ENCODE measurements around the gene SLC28A2. TPM values are rescaled to one million over a fixed set of nuclear protein-coding genes. Genes with fewer than 3 reads are reported as not detected.
"Not testable (repeated sequence)": the region's sequence is repeated elsewhere in the genome, so short reads cannot be mapped to it uniquely, and the experiment has no call there.

The SLC28A2 gene, protein sequence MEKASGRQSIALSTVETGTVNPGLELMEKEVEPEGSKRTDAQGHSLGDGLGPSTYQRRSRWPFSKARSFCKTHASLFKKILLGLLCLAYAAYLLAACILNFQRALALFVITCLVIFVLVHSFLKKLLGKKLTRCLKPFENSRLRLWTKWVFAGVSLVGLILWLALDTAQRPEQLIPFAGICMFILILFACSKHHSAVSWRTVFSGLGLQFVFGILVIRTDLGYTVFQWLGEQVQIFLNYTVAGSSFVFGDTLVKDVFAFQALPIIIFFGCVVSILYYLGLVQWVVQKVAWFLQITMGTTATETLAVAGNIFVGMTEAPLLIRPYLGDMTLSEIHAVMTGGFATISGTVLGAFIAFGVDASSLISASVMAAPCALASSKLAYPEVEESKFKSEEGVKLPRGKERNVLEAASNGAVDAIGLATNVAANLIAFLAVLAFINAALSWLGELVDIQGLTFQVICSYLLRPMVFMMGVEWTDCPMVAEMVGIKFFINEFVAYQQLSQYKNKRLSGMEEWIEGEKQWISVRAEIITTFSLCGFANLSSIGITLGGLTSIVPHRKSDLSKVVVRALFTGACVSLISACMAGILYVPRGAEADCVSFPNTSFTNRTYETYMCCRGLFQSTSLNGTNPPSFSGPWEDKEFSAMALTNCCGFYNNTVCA
- not detected in 2 replicates for total RNA-seq

- intact Hi-C loops (cut with micrococcal nuclease): no loop called here
These were observed at the start of gene SLC28A2 for GRCh38 chr15:45251888-45252287. TSS of gene SLC28A2 (plus strand) at chr15:45252234. CDS start at chr15:45253216, 982 bp downstream.

DNA sequence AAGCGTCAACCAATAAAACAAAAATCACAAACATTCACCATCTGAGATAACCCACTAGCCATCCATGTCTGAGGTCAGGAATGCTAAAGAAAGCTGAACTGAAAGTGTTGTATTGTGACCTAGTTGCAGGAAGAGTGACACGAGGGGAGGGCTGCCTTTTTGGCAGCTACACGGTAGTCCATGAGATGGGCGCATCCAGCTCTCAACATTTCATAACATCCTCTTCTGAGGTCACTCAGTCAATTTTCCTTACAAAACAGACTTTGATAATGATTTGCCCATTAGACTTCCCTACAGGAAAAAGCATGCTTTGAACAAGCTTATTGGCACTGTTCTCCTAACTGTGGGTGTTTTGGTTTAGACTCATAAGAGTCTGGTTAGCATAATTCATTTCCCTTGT, 48.9 kb upstream of the SLC28A2 start:
- intact Hi-C loops (cut with micrococcal nuclease): loop anchor here (10.0 kb wide), 1 partner anchor 432 kb away; the partner anchor contains the start of gene SQOR

GRCh38 chr15:45205192-45205591, 46.8 kb upstream of the SLC28A2 start:
- intact Hi-C loops (cut with micrococcal nuclease): loop anchor here (1.0 to 10.0 kb wide), 3 partner anchors 74 to 430 kb away; partner anchors contain the start of gene SQOR

DNA sequence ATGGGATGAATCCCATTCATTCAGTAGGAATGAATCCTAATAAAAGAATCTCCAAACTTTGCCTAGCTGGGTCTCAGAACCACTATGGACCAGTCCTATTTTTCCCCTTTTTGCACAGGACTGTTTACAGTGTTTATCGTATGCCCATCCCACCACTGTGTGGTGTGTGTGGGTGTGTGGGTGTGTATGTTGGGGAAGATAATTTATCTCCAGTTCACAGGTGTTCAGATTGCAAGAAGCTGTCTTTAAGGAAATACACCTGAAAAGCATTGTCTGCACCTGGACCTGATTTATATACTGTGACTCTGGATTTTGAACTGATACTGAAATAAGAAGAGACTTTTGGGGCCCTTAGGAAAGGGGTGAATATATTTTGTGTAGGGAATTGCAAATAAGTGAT, 39.5 kb upstream of the SLC28A2 start:
- intact Hi-C loops (cut with micrococcal nuclease): no loop called here

DNA sequence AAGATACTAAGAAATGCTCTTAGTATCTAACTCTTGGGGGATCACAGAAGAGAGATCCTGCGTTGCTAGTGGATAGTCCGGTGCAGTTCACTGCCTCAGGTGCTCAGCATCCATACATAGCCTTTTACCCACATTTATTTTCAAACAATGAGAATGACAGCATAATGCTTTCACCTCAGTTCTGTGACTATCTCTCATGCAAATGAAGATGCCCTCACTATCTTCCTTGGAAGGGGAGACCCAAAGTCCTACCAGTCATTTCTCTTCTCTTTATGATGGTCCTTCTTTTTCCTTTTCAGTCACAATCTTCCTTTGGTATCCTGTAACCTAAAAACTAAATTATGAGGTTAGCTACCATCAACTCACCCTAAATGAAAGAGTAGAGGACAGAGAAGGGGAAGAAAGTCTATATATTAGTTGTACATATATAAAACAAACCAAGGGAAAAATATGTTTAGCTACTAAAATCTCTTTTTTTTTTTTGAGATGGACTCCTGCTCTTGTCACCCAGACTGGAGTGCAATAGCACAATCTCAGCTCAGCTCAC, 30.9 kb upstream of the SLC28A2 start:
- intact Hi-C loops (cut with micrococcal nuclease): no loop called here

DNA sequence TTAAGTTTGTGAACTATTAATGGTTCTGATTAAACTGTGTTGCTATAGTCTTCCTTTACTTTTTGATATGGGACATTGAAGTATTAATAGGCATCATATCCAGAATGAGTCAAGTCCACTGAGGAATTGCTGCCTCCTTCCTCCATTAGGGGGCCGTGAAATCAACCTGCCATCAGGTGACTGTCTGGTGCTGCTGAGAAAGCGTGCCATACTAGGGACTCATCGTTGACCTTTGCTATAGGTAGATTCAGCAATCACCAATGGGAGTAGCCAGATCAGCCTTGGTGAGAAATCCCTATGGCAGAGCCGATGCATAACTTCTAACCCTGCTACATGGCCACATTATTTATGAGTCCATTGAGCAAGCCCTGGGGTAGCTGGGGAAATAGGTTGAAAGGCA, 30.1 kb upstream of the SLC28A2 start:
- intact Hi-C loops (cut with micrococcal nuclease): no loop called here

- intact Hi-C loops (cut with micrococcal nuclease): no loop called here
These were observed 27.3 kb upstream of the SLC28A2 start for GRCh38 chr15:45224621-45225217.

DNA sequence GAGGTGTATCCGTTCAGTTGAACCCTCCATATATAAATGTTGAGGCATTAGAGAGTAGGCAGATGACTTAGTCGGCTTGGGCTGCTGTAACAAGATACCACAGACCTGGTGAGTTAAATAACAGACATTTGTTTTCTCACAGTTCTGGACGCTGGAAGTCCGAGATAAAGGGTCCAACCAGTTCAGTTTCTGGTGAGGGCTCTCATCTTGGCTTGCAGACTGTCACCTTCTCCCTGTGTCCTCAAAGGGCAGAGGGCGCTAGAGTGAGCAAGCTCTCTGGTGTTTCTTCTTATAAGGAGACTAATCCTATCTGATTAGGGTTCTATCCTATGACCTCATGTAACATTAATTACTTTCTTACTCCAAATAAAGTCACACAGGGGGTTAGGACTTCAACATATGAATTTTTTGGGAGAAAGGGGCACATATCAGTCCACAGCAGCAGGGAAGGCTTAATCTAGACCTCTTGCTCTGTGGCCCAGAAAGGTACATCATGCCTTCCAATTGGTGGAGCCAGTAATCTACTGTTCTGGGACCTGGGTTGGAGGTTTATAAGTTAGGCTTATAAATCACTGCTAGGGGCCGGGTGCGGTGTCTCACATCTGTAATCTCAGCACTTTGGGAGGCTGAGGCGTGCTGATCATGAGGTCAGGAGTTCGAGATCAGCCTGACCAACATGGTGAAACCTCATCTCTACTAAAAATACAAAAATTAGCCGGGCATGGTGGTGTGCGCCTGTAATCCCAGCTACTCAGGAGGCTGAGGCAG, 26.3 kb upstream of the SLC28A2 start:
- intact Hi-C loops (cut with micrococcal nuclease): no loop called here

GRCh38 chr15:45228931-45229330, 23.1 kb upstream of the SLC28A2 start:
- intact Hi-C loops (cut with micrococcal nuclease): no loop called here

DNA sequence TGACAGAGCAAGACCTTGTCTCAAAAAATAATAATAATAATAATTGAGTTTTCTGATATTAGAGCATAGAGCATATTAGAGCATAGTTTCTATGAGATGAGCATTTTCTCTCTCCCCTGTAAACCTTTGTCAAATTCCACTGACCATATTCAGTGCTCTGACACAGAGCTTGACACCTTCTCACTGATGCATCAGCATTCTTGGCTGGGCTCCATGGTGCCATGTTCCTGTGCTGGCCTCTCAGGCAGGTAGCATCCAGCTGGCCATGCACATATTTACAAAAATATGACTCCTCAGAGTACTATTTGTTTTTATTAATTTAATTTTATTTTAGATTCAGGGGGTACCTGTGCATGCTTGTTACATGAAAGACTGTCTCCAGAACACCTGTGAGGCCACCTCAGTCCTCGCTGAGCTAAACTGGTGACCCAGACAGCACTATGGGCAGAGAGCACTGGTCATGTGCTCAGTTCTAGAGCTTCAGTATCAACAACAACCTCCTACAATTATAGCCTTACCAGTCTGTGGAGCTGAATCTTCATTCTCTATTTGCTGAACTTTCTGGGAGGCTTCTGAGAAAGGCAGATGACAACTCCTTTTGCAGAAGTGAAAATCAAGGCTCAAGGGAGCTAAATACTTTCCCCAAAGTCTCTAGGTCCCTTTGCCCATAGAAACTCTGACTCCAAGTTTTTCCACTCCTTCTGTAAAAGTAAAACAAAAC, 21.6 kb upstream of the SLC28A2 start:
- intact Hi-C loops (cut with micrococcal nuclease): no loop called here

GRCh38 chr15:45231132-45231531, 20.9 kb upstream of the SLC28A2 start:
- intact Hi-C loops (cut with micrococcal nuclease): no loop called here

GRCh38 chr15:45231864-45232562, 20.0 kb upstream of the SLC28A2 start:
- intact Hi-C loops (cut with micrococcal nuclease): no loop called here

- intact Hi-C loops (cut with micrococcal nuclease): no loop called here
These were observed 17.3 kb upstream of the SLC28A2 start for GRCh38 chr15:45234562-45235235.

DNA sequence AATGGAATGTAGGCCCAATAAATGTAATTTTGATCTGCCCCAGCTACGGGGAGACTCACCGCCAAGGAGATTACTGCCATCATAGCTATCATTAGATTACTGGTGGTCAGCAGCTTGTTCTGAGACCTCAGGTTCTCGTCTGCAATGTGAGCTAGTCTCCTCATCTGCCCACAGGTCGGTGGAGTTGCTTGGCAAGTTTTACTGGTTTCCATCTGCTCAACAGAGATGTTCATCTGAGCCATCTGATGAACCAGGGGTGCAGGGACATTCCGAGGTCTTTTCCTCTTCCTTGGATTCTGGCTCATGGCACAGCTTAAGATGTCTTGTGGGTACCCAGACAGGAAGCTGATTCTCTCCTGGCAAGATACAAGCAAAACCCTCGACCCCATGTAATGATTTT, 15.2 kb upstream of the SLC28A2 start:
- intact Hi-C loops (cut with micrococcal nuclease): not testable (repeated sequence)

GRCh38 chr15:45242289-45242688, 9.7 kb upstream of the SLC28A2 start:
- intact Hi-C loops (cut with micrococcal nuclease): no loop called here

- intact Hi-C loops (cut with micrococcal nuclease): no loop called here
These were observed 2.8 kb upstream of the SLC28A2 start for GRCh38 chr15:45249125-45249780.

DNA sequence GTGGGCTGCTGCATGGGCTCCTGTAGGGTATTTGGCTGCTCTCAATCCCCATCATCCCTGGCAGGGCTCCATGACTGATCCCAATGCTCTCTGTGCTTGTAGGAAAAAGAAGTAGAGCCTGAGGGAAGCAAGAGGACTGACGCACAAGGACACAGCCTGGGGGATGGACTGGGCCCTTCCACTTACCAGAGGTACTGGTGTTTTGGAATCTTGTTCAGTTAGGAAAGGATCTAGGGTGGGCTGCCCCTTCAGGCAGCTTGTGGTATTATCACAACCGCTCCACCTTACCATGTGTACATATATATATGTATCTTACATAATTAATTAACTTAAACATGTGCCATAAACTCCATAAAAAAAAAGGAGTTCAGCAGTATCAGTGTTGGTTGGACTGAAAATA, 1.3 kb downstream of the SLC28A2 start:
- intact Hi-C loops (cut with micrococcal nuclease): no loop called here

- intact Hi-C loops (cut with micrococcal nuclease): no loop called here
These were observed 2.4 kb downstream of the SLC28A2 start for GRCh38 chr15:45254405-45254804.

DNA sequence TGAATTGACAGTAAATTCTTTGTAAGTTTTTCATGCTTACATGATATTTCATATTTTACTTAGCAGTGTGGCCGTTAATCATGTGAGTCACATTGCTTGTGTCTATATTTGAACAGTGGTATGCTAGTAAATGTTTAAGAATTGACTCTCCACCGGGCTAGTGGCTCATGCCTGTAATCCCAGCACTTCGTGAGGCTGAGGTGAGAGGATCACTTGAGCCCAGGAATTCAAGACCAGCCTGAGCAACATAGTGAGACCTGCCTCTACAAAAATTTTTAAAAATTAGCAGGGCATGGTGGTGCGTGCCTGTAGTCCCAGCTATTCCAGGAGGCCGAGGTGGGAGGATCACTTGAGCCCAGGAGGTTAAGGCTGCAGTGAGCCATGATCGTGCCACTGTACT, 2.8 kb downstream of the SLC28A2 start:
- intact Hi-C loops (cut with micrococcal nuclease): not testable (repeated sequence)

Data from T-helper 2 cell treated with Interferon-gamma antibody and Interleukin-4, amounts not matched to agents 100 ng/mL and 5 ng/mL, for 36 hours (primary cell).